LHCN-M2 (cell line): ENCODE measurements around the gene IL18RAP. TPM values are rescaled to one million over a fixed set of nuclear protein-coding genes. Genes with fewer than 3 reads are reported as not detected.
A peak's percentile ranks its signal among the peaks of the same experiment; 100 is the strongest.

Experiments
- DNase-seq: peaks from one replicate; pipeline ENCODE4 v3.0.0-alpha.2; 2012; ENCODE audit warnings: low read depth
- total RNA-seq: library from RNA; depleted of rRNA; stranded (reverse); fragments of >200 nt; gene quantifications from 2 replicates; pipeline ENCODE4 v1.2.3, GENCODE V29; 2014

The IL18RAP gene
- total RNA-seq, 1 experiment from 2014 or later, result not detected

- no peak for DNase-seq
Measured at GRCh38 chr2:102455061-102455670, 32.2 kb downstream of the IL18RAP start.

- no peak for DNase-seq
Measured at GRCh38 chr2:102460467-102460866, 37.5 kb downstream of the IL18RAP start.

GRCh38 chr2:102461188-102461587, 38.2 kb downstream of the IL18RAP start:
- no peak for DNase-seq

- no peak for DNase-seq
Measured at GRCh38 chr2:102463160-102463559, 40.2 kb downstream of the IL18RAP start.

GRCh38 chr2:102470168-102470567, 47.2 kb downstream of the IL18RAP start:
- DNase-seq, result no peak

GRCh38 chr2:102473020-102473419, 50.1 kb downstream of the IL18RAP start, which contains the start of gene SLC9A4:
SLC9A4 (plus strand) TSS chr2:102473226; CDS start chr2:102473760, 534 bp downstream.
- DNase-seq, result peak; percentile 28

- DNase-seq, result no peak
Measured at GRCh38 chr2:102473631-102474030, 50.7 kb downstream of the IL18RAP start.

GRCh38 chr2:102474785-102475184, 51.8 kb downstream of the IL18RAP start:
- no peak for DNase-seq

GRCh38 chr2:102478686-102479470, 55.9 kb downstream of the IL18RAP start:
- DNase-seq, result no peak

- no peak for DNase-seq
Measured at GRCh38 chr2:102480285-102481195, 57.6 kb downstream of the IL18RAP start.

- no peak for DNase-seq
Measured at GRCh38 chr2:102481931-102482330, 59.0 kb downstream of the IL18RAP start.

- DNase-seq, result no peak
Measured at GRCh38 chr2:102483086-102483485, 60.1 kb downstream of the IL18RAP start.

- DNase-seq, result no peak
Measured at GRCh38 chr2:102484310-102485061, 61.5 kb downstream of the IL18RAP start.

- DNase-seq, result no peak
Measured at GRCh38 chr2:102485147-102485785, 62.3 kb downstream of the IL18RAP start.

GRCh38 chr2:102486941-102487702, 64.2 kb downstream of the IL18RAP start:
- DNase-seq, result peak; percentile 30

GRCh38 chr2:102487761-102488462, 65.0 kb downstream of the IL18RAP start:
- peak; percentile 84 for DNase-seq

- no peak for DNase-seq
Measured at GRCh38 chr2:102489646-102490045, 66.7 kb downstream of the IL18RAP start.

GRCh38 chr2:102492006-102492405, 69.0 kb downstream of the IL18RAP start:
- no peak for DNase-seq

GRCh38 chr2:102494570-102494969, 71.6 kb downstream of the IL18RAP start:
- no peak for DNase-seq
